ENCODE data around the gene UNC50.

DNA sequence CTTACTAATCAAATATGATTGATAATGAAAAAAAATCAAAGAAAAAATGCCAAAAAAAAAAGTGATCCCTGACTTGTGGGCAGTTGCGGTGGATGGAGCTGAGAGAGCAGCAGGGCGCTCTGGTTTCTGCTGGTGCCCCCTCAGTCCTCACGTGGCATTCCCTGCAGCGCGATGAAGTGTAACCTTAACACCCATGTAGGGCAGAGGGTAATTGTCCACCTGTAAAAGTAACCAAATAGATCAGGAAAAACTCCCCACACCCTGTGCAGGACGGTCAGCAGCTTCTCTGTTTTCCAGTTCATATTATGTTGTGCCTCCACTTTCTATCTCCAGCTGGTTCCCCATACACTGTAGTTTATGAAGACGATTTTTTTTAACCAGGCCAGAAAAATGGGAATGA is 25.1 kb upstream of the UNC50 start:
- TF ChIP-seq, protein P1, sequence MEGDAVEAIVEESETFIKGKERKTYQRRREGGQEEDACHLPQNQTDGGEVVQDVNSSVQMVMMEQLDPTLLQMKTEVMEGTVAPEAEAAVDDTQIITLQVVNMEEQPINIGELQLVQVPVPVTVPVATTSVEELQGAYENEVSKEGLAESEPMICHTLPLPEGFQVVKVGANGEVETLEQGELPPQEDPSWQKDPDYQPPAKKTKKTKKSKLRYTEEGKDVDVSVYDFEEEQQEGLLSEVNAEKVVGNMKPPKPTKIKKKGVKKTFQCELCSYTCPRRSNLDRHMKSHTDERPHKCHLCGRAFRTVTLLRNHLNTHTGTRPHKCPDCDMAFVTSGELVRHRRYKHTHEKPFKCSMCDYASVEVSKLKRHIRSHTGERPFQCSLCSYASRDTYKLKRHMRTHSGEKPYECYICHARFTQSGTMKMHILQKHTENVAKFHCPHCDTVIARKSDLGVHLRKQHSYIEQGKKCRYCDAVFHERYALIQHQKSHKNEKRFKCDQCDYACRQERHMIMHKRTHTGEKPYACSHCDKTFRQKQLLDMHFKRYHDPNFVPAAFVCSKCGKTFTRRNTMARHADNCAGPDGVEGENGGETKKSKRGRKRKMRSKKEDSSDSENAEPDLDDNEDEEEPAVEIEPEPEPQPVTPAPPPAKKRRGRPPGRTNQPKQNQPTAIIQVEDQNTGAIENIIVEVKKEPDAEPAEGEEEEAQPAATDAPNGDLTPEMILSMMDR (IDR thresholded peaks at IDR 0.05; ENCODE audit: low read length): no peak
- no peak for TF ChIP-seq EZH2 (IDR thresholded peaks at IDR 0.05; ENCODE audit: borderline replicate concordance, low read length)
